Neural progenitor cell (in vitro differentiated cells): Measurements from ENCODE around the gene NCKAP5.

Source experiments
- EZH2phosphoT487 ChIP-seq: fragments of 200-600 bp; sonication (generic); IDR thresholded peaks from 2 replicates; pipeline ENCODE4 v1.6.1; 2017; ENCODE audit warnings: antibody characterized with exemption
- TF ChIP-seq, protein P1 (sequence below): fragments of 200-600 bp; sonication (generic); IDR thresholded peaks from 2 replicates; pipeline ENCODE4 v1.5.1; 2017; ENCODE audit warnings: antibody characterized with exemption, mild to moderate bottlenecking

DNA sequence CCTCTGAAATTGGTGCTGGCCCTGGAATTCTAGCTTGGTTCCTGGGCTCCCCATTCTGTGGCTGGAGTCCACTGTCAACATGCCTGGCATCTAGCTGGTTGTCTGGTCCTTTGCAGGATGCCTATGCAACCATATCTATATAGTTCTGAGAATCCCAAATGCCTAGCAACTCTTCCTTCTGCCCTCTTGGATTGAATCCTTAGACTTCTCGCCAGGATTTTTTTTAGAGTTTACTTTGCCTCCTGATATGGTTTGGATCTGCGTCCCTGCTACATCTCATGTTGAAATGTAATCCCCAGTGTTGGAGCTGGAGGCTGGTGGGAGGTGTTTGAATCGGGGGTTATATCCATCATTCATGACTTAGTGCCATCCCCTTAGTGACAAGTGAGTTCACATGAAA lies 833.3 kb downstream of the NCKAP5 start:
- TF ChIP-seq EZH2phosphoT487 = no peak
- TF ChIP-seq, protein P1, sequence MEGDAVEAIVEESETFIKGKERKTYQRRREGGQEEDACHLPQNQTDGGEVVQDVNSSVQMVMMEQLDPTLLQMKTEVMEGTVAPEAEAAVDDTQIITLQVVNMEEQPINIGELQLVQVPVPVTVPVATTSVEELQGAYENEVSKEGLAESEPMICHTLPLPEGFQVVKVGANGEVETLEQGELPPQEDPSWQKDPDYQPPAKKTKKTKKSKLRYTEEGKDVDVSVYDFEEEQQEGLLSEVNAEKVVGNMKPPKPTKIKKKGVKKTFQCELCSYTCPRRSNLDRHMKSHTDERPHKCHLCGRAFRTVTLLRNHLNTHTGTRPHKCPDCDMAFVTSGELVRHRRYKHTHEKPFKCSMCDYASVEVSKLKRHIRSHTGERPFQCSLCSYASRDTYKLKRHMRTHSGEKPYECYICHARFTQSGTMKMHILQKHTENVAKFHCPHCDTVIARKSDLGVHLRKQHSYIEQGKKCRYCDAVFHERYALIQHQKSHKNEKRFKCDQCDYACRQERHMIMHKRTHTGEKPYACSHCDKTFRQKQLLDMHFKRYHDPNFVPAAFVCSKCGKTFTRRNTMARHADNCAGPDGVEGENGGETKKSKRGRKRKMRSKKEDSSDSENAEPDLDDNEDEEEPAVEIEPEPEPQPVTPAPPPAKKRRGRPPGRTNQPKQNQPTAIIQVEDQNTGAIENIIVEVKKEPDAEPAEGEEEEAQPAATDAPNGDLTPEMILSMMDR = no peak
